Activated naive CD4-positive, alpha-beta T cell treated with anti-CD3 and anti-CD28 coated beads, Interleukin-2, amount 10 ng/mL, durations not matched to agents 7 days and 5 days (primary cell): ENCODE data around the gene MSANTD1.
A peak's percentile ranks its signal among the peaks of the same experiment; 100 is the strongest.
"Not testable (repeated sequence)": the region's sequence is repeated elsewhere in the genome, so short reads cannot be mapped to it uniquely, and the experiment has no call there.

Experiments used
- CTCF ChIA-PET: fragments of 350-600 bp; sonication (Branson Sonifier 250); formaldehyde crosslinking; loops from one replicate; lab custom pipeline; 2021; ENCODE audit warnings: antibody characterized with exemption; lab: Charles Lee
- DNase-seq: peaks from one replicate; pipeline ENCODE4 v3.0.0-alpha.2; 2020
- H3K27ac Mint-ChIP-seq: one replicate; pipeline ENCODE4 v1.8.0; 2021; ENCODE audit warnings: mild to moderate bottlenecking, moderate library complexity, mixed read lengths
- H3K27me3 Mint-ChIP-seq: one replicate; pipeline ENCODE4 v1.8.0; 2021; ENCODE audit warnings: mild to moderate bottlenecking, mixed read lengths
- H3K36me3 Mint-ChIP-seq: one replicate; pipeline ENCODE4 v1.8.0; 2021; ENCODE audit warnings: mixed read lengths
- H3K4me1 Mint-ChIP-seq: one replicate; pipeline ENCODE4 v1.8.0; 2021; ENCODE audit warnings: mixed read lengths
- H3K4me3 Mint-ChIP-seq: one replicate; pipeline ENCODE4 v1.8.0; 2021; ENCODE audit warnings: mild to moderate bottlenecking, moderate library complexity, mixed read lengths
- H3K9me3 Mint-ChIP-seq: one replicate; pipeline ENCODE4 v1.8.0; 2021; ENCODE audit warnings: mixed read lengths

The MSANTD1 gene

DNA sequence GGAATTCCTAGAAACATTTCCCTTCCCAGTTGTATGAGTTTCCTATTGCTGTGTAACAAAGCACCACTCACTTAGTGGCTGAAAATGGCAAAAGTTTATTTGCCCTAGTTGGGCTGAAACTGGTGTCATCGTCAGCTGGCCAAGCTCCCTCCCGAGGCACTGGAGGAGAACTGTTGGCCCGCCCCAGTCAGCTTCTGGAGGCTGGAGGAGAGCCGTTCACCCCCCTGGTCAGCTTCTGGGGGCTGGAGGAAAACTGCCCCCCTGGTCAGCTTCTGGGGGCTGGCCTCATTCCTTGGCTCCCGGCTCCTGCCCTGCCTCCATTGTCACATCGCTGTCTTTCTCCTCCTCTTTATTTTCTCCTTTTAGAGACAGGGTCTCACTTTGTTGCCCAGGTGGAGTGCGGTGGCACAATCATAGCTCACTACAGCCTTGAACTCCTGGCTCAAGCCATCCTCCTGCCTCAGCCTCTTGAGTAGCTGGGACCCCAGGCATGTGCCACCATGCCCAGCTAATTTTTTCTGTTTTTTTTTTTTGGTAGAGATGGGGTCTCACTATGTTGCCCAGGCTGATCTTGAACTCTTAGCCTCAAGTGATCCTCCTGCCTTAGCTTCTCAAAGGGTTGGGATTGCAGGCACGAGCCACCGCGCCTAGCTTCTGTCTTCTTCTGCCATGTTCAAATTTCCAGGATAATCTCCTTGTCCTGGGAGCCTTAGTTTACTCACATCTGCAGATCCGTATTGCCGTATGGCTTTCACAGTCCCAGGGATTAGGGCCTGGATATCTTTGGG is 47.1 kb downstream of the MSANTD1 start:
- Mint-ChIP-seq H3K4me1 (peaks cover 20% of the 10 kb centered on the region), H3K27ac (no peak overlapping the region), H3K9me3 (no peaks in the 10 kb centered on the region), H3K4me3 (no peak overlapping the region), H3K27me3 (peaks cover 88% of the 10 kb centered on the region), H3K36me3 (peaks cover 6% of the 10 kb centered on the region)
- DNase-seq: no peak
- CTCF ChIA-PET: no interaction called here

- DNase-seq: no peak
- peaks cover 88% of the 10 kb centered on the region for H3K27me3 Mint-ChIP-seq
- no peaks in the 10 kb centered on the region for H3K9me3 Mint-ChIP-seq
- H3K4me1 Mint-ChIP-seq: peaks cover 24% of the 10 kb centered on the region
- CTCF ChIA-PET: no interaction called here
- peaks cover 4% of the 10 kb centered on the region for H3K36me3 Mint-ChIP-seq
- no peak overlapping the region for H3K4me3 Mint-ChIP-seq
- H3K27ac Mint-ChIP-seq: no peak overlapping the region
Measured at GRCh38 chr4:3296651-3297050, 47.7 kb downstream of the MSANTD1 start.

- Mint-ChIP-seq H3K4me3 (no peak overlapping the region), H3K27ac (no peak overlapping the region), H3K9me3 (no peaks in the 10 kb centered on the region), H3K4me1 (peaks cover 26% of the 10 kb centered on the region), H3K36me3 (peaks cover 3% of the 10 kb centered on the region), H3K27me3 (peaks cover 86% of the 10 kb centered on the region)
- no peak for DNase-seq
- CTCF ChIA-PET: no interaction called here
Measured at GRCh38 chr4:3297066-3297859, 48.3 kb downstream of the MSANTD1 start.

DNA sequence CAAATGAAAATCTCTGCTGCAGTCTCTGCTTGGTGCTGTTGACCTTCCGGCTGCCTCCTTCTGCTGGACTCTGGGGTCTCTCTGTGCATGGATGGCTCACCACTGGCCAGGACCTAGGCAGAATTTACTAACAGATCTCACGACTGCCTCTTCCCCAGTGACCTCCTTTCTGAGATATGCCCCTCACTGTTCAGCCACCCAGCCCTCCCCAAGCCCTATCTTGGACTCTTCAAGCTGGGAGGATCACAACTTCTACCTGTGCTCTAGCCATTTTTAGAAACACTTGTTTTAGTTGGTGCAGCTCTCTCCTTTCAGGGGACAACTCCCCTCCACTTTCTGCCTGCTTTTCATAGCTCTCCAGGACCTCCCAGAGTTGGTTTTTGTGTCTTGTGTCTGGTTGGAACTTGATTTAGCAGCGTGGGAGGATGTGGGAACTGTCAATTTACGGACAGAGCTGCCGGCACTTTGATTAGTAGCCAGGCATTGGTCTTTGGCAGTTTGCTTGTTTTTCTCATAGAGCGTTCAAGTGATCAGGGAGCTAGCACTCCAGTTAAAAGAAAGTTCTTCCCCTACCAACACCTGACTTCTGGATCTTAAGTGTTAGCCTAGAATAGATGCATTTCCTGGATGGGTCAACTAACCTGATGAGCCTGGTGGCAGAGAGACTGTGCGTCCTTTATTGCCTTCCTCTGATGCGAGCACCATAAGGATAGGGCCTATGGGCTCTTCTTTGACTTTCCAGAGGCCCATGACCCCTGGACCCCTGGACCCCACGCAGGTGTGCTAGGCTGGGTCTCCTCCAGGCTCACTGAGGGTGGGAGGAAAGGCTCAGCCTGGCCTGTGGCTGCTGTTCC is 50.4 kb downstream of the MSANTD1 start:
- H3K9me3 Mint-ChIP-seq: no peaks in the 10 kb centered on the region
- peaks cover 2% of the 10 kb centered on the region for H3K36me3 Mint-ChIP-seq
- peaks cover 37% of the 10 kb centered on the region for H3K4me1 Mint-ChIP-seq
- DNase-seq: no peak
- CTCF ChIA-PET: no interaction called here
- H3K27me3 Mint-ChIP-seq: peaks cover 95% of the 10 kb centered on the region
- H3K4me3 Mint-ChIP-seq: no peak overlapping the region
- no peak overlapping the region for H3K27ac Mint-ChIP-seq

DNA sequence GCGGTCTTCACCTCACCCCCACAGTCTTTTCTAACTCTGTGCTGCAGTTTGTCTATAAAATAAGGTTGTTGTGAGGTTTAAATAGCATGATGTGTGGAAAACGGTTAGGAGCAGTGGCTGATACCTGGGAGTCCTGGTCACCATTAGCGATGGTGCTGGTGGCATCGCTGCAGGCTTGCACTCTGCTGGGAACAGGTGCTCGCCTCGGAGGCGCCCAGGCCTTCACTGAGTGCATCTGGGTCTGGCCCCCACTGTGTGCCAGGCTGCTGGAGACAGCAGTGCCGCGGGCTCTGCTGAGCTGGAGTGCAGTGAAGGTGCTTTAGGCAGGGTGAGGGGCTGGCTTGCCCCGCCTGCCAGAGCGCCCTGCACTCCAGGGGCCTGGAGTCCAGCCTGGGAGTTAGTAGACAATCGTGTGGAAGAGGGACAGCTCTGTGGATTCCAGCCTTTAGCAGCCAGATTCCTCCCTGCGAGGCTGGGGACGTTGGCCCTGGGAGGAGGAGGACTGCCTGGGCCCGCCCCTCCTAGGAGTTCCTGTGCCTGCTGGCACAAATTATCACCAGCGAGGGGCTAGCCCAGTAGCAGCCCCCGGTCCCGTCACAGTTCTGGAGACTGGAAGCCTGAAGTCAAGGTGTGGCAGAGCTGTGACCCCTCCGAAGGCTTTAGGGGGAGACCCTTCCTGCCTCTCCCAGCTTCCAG is 51.2 kb downstream of the MSANTD1 start:
- Mint-ChIP-seq H3K4me1 (peaks cover 42% of the 10 kb centered on the region), H3K27me3 (peaks cover 95% of the 10 kb centered on the region), H3K9me3 (no peaks in the 10 kb centered on the region), H3K27ac (no peak overlapping the region), H3K4me3 (no peak overlapping the region), H3K36me3 (peaks cover 2% of the 10 kb centered on the region)
- DNase-seq: no peak
- CTCF ChIA-PET: no interaction called here

- Mint-ChIP-seq H3K4me1 (peaks cover 49% of the 10 kb centered on the region), H3K27me3 (peaks cover 95% of the 10 kb centered on the region)
- DNase-seq, H3K4me3 Mint-ChIP-seq, CTCF ChIA-PET, H3K36me3 Mint-ChIP-seq, H3K9me3 Mint-ChIP-seq, H3K27ac Mint-ChIP-seq: not testable (repeated sequence)
Measured at GRCh38 chr4:3300882-3301281, 51.9 kb downstream of the MSANTD1 start.

DNA sequence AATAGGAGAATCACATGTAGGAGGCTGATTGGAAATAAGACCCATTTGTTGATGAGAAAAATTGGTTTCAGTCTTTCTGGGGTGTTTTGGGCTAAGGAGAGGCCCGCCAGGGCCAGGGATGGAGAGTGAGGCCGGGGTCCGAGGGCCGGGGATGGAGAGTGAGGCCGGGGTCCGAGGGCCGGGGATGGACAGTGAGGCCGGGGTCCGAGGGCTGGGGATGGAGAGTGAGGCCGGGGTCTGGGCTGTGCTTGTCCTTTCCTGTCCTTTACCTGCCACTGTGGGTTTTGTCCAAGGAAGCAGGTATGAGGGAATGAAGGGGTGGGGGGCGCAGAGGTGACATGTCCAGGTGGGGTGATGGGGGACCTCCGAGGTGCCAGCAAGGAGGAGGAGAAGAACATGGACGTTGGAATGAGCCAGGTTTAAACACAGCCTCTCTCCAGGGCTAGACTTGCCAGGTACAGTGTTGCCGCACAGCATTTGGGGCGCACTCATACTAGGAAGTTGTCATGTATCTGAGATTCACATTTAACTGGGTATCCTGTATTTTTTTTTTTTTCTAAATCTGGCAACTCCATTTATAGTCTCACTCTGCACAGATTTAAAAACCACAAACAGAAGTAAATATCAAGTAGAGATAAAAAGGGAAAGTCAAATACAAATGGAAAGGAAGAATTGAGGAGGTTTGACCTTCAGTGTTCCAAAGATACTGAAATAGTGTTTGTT is 52.7 kb downstream of the MSANTD1 start:
- H3K27ac Mint-ChIP-seq: peak overlapping the region; percentile 78
- H3K4me1 Mint-ChIP-seq: peaks cover 53% of the 10 kb centered on the region
- peaks cover 2% of the 10 kb centered on the region for H3K36me3 Mint-ChIP-seq
- DNase-seq: peak; percentile 50
- peak overlapping the region; percentile 55 for H3K4me3 Mint-ChIP-seq
- CTCF ChIA-PET: no interaction called here
- H3K9me3 Mint-ChIP-seq: no peaks in the 10 kb centered on the region
- H3K27me3 Mint-ChIP-seq: peaks cover 95% of the 10 kb centered on the region

DNA sequence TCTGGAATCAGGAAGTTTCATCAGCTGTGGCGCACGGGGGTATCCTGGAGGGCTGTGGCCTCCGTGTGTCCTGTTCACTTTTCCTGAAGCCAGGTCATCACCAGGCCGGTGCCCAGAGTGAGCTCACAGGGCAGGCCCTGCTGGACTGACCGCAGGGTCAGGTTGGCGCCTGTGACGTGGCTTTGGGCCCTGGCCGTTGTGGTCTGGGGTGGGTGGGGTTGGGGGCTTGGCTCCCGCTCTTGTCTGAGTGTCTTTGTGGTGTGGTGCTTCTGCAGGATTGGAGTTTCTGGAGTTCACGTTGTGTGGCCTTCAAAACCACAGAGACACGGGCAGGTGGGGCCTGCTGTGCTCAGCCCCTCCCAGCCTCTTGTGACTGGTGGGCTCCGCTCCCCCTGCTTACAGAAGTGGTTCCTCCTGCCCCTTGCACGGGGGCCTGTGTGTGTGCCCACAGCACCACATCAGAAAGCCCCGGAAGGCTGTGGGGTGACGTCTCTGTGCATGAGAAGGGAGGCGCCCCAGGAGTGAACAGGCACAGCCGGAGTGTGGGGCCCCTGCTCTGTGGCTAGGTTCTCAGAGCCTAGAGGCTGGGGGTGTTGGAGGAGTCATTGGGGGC is 53.3 kb downstream of the MSANTD1 start:
- Mint-ChIP-seq H3K36me3 (peaks cover 2% of the 10 kb centered on the region), H3K27ac (peak overlapping the region; percentile 94), H3K27me3 (peaks cover 95% of the 10 kb centered on the region), H3K4me3 (peak overlapping the region; percentile 72), H3K4me1 (peaks cover 53% of the 10 kb centered on the region), H3K9me3 (no peaks in the 10 kb centered on the region)
- peak; percentile 90 for DNase-seq
- CTCF ChIA-PET: interaction anchor here (1.0 kb wide), 1 partner anchor 8 kb away, joined by 3 read pairs; no protein-coding TSS in a partner anchor

DNA sequence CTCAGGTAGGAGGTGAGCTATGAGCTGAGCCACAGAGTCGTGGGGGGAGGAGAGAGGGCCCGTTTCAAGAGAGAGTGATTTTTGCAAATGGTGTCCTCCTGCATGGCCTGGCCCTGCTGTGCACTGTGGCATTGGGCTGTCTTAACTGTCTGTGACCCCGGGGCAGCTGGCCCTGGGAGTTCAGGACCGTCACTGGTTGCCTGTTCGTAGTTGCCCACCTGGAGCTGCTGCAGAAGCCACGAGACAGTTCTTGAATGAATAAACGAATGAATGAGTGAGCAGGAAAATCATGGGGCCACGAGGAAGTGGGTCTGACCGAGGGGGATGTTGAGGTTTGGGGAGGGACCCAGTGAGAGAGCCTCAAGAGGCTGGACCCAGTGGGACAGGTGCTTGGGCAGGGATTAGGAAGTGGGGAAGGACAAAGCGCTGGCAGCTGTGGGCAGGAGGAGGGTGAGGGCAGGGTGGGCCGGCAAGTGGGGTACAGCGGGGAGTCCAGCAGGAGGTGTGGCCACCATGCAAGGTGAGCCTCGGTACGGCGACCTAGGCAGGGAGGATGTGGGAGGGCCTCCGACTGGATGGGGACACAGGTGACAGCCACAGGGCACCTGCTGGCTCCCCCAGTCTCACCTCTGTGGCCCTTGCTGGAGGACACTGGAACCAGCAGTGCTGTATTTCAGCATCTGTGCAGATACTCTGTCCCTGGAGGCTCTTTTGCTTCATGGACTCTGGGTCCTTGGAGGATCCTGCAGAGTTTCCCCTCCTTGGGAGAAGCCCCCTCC is 54.0 kb downstream of the MSANTD1 start:
- Mint-ChIP-seq H3K4me3 (peak overlapping the region; percentile 72), H3K9me3 (no peaks in the 10 kb centered on the region), H3K27me3 (peaks cover 95% of the 10 kb centered on the region), H3K27ac (peak overlapping the region; percentile 94), H3K4me1 (peaks cover 53% of the 10 kb centered on the region), H3K36me3 (no peaks in the 10 kb centered on the region)
- CTCF ChIA-PET: interaction anchor here (1.0 kb wide), 1 partner anchor 9 kb away, joined by 3 read pairs; no protein-coding TSS in a partner anchor
- DNase-seq: peak; percentile 56

DNA sequence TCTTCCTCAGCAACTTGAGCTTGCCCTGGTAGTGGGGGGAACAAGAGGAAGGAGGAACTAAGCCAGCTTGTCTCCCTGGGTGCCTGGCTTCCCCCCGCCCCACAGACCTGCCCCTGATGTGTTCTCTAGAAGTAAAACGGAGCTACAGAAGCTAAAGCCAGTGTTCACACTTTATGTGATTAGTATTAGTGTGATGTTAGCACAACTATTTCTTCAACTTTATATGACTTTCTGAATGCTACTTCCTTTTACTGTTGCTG is 54.5 kb downstream of the MSANTD1 start:
- no peak for DNase-seq
- CTCF ChIA-PET: interaction anchor here (1.0 kb wide), 1 partner anchor 10 kb away, joined by 3 read pairs; no protein-coding TSS in a partner anchor
- H3K9me3 Mint-ChIP-seq: no peaks in the 10 kb centered on the region
- H3K27me3 Mint-ChIP-seq: peaks cover 95% of the 10 kb centered on the region
- peaks cover 53% of the 10 kb centered on the region for H3K4me1 Mint-ChIP-seq
- H3K4me3 Mint-ChIP-seq: peak overlapping the region; percentile 72
- H3K36me3 Mint-ChIP-seq: no peaks in the 10 kb centered on the region
- peak overlapping the region; percentile 94 for H3K27ac Mint-ChIP-seq

DNA sequence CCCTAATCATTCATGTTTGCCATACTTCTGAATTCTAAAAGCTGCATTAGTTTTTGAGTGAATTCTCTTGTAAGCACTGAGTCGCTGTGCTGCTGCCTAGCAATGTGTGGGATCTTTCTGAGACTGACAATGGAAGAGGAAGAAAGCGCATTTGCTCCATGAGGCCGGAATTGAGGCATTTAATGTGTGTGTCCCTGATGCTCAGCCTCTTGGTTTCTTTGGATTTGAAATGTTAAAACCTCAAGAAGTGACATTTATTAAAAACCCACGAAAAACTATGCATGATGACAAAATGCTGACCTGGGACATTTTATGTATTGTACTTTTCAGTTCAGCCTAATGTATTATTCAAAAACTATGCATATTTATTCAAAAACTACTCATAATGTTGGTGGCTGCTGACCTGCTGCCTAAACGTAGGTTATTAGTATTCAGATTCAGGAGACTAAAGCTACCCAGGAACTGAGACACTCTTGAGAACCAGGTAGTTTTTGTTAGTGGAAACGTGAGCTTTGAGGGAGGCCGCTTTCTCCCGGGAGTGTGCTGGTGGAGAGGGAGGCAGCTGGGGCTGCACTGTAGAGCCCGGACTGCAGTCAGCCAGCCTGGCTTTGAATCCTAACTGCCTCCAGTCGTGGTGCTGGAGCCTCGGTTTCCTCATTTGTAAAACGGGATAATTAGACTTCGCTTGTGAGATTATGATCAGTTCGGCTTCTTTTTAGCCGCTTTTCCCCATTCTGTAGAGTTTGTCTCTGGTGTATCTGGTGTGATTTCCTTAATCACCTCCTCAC is 55.2 kb downstream of the MSANTD1 start:
- CTCF ChIA-PET: no interaction called here
- peaks cover 95% of the 10 kb centered on the region for H3K27me3 Mint-ChIP-seq
- no peak for DNase-seq
- no peaks in the 10 kb centered on the region for H3K9me3 Mint-ChIP-seq
- no peak overlapping the region for H3K27ac Mint-ChIP-seq
- no peaks in the 10 kb centered on the region for H3K36me3 Mint-ChIP-seq
- H3K4me3 Mint-ChIP-seq: no peak overlapping the region
- peaks cover 53% of the 10 kb centered on the region for H3K4me1 Mint-ChIP-seq
